GM18873 (cell line): ENCODE data around the gene TANC2.

Source experiments
- ATAC-seq: cut with Tn5 transposase; IDR thresholded peaks from one replicate; pipeline ENCODE4 v1.9.1; 2021; ENCODE audit warnings: mild to moderate bottlenecking, moderate library complexity, moderate number of reproducible peaks; ENCODE audit not compliant: unreplicated experiment, low FRiP score

Gene TANC2

DNA sequence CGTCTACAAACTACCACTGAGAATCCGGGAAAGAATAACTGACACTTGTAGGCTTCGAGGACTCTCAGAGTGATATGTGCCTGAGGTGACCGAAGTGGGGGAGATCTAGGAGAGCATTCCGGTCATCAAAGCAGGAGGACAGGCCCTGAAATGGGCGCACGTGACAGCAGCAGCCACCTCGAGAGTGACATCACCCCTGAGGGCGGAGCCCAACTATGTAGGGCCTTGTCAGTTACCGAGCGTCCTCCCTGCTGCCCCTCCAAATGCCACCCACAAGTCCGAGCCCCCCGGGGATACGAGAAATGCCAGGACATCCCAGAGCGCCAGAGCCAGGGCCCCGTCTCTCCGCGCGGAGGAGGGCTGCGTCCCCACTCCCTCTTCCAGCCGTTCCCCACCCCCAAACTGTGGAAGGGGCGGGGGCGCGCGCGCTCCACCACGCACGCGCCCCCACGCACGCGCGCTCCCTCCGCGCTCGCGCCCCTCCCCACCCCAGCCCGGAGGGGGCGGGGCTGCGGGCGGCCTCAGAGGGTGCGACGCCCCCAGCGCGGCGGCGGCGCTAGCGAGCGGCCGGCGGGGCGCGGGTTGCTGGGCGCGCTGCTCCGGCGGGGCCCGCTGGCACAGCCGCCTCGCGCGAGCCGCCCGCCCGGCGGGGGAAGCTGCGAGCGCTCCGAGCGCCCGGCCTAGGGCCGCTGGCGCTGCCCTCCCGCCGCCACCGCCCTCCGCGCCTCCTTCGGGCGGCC is at the start of gene TANC2:
TANC2 (plus strand) TSS at position 550 of the 740 bp plus-strand sequence. CDS start 43,325 bp downstream, outside the sequence.
- ATAC-seq: peak; percentile 42

DNA sequence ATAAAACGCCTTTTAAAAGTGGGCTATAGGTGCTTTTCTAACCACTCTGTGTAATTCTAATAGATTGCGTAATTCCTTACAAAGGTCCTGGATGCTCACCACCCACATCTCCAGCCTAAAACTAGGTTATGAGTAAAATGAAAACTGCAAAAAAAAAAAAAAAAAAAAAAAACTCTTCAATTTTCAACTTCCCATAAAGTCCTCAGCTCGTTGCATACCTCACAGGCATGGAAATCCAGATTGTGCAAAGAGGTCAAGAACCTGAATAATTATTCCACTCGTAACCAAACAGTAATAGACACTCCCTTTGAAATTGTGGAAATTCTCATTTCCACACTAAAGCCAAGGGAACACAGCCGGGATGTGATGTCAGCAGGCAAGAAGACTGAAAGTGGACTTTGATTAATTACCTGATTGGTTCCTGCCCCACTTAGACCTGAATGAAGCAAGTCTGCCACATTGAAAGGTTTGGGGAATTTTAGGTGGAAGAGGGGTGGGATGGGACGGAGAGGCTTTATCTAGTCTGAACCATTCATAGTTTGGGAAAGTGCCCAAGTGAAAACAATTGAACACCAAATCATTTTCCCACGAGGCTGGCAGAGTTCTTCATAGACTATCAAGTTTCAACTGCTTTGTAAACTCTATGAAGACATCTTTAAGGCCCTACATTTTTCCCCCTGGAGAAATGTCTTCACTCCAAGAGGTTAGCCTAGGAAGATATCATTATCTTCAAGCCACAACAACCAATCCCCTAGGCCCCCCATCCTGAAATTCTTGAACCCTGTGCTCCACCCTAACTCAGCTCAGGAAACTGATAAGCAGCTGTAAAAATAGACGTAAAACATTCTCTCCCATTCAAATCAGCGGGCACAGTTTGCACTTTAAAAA is 49.1 kb upstream of the TANC2 start:
- no peak for ATAC-seq

DNA sequence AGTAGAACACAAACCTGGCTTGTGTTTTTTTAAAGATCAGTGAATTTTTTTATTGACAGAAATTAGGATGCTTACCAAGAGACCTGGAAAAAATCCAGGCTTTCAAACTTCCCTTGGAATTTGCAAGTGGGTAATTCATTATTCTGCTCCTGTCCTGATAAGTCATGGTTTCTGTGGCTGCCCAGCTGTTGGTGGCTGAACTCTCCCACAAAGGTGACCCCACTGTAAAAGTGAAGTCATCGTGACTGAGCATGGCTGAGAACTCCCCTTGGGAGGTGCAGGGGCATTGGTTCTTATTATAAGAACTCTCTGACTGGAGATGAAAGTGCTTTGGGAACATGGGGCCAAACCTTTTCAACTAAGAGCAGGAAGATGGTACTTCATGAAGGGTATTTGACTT is 46.6 kb upstream of the TANC2 start:
- no peak for ATAC-seq

DNA sequence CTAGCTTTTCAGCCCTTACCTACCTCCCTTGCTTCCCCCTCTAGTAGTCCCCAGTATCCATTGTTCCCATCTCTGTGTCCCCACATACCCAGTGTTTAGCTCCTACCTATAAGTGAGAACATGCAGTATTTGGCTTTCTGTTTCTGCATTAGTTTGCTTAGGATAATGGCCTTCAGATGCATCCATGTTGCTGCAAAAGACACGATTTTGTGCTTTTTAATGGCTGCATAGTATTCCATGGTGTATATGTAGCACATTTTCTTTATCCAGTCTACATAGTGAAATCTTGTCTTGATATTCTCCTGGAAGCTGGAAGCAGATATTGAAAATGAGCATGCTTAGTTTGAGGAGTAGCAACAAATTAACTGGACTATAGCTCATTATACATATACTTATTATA is 45.7 kb upstream of the TANC2 start:
- no peak for ATAC-seq

DNA sequence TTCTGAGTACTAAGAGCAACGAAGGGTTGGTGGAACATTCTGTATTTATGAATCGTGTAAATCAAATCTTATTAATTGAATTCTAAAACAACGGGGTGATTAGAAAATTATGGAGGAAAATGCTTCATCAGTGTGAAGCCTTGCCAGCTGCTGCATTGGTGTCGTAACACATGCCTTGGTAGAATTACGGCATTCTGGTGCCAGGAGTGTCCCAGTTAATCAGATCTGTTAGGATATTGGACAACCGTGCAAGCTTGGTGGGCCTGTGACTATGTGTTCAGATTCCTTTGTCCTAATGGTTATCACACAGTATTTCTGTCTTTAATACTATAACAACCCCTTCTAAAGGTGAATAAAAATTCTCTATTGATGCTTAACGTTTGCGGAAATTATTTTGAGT is 44.2 kb upstream of the TANC2 start:
- no peak for ATAC-seq

DNA sequence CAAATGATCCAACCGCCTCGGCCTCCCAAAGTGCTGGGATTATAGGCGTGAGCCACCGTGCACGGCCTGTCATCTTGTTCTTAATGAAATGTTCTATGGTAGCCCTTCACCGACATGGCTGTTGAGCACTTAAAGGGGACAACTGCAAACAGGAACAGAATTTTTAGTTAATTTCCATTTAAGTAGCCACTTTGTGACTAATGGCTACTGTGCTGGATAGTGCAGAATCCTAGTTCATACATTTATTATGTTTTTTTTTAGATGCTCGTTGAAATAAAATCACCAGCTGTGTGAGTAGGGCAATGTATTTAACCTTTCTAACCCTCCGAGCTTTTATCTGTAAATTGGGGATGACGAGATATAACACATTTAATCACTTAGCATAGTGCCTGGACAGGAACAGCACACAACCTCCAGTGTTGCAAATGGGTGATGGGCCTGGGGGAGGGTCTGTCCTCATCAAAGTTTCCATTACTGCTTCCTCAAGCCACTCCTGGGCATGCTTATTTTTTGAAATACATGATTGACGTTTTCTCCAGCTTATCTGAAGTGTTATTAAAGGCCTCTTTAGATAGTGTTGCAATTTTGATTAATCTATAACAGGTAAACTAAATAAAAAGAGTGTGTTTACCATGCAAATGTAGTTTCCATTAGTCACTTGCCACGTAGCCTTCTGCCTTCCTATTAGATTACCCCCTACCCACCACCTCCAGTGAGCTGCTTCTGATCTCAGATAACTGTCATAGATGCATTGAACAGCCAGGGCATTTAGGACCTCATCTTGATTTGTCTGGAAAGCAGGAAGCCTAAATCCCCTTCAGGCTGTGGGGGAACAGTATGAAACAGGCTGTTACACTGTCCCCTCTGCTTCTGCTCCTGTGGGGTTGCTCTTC is 42.5 kb upstream of the TANC2 start:
- ATAC-seq: no peak

DNA sequence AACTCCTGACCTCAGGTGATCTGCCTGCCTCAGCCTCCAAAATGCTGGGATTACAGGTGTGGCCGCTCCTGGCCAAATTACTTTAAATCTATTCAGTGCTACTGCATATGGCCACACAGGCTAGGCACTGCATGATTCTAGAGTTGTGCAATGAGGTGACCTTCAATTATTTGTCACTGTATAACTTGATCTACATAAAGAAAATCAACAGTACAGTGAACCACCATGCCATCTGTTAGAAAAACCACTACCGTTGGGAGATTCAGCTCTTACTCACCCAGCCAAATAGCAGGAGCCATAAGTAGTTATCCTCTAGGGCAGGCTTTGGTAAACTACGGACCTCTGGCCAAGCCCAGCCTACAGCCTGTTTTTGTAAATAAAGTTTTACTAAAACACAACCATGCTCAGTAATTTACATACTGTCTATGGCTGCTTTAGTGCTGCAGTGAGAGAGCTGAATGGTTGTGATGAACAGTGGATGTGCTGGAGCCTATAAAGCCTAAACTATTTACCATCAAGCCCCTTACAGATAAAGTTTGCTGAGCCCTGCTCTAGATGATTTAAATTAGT is 40.7 kb upstream of the TANC2 start:
- no peak for ATAC-seq

DNA sequence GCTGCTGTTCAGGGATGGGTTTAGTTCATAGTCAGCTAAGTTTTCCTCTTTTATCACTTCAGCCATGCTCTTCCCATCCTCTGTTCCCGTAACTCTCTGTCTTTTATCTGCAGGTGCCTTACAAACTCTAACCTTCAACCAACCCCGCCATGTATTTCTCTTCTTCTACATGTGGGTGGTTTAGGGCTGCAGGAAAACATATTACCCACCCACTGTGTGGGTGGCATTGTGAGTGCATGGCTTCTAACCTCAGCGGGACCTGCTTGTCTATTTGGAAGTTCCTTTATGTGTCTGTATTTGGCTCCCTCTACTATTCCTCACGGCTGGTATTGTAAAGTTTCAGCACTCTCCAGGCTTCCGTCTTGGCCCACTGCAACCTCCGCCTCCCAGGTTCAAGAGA is 39.0 kb upstream of the TANC2 start:
- no peak for ATAC-seq

DNA sequence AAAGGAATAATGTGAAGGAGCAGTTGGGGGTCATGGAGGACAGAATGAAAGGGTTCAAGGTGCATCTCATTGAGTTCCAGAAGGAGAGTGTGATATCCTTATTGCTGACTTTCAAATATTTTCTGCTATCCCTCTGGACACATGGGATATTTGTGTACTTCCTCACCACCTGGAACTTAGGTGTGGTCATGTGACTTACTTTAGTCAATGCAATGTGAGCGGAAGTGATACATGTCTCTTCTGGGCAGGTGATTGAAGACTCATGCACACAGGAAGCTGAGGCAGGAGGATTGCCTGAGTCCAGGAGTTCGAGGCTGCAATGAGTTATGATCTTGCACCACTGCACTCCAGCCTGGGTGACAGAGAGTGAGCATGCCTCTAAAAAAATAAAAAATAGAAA is 36.7 kb upstream of the TANC2 start:
- no peak for ATAC-seq

DNA sequence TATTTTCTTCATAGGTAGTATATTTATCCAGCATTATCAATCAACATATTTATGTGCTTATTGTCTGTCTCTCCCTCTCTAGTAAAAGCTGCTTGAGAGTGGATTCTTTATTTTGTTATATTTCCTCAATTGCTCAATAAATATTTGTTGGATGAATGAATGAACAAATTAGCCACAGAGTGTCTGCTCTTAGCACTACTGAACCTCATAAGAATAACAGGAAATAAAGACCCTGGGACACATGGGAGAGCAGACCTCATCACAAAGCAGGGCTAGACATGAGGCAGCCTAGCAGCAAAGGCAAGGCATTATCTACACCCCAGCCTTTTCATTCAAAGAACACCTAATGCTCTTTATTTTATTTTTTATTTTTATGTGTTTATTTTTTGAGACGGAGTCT is 34.9 kb upstream of the TANC2 start:
- no peak for ATAC-seq

DNA sequence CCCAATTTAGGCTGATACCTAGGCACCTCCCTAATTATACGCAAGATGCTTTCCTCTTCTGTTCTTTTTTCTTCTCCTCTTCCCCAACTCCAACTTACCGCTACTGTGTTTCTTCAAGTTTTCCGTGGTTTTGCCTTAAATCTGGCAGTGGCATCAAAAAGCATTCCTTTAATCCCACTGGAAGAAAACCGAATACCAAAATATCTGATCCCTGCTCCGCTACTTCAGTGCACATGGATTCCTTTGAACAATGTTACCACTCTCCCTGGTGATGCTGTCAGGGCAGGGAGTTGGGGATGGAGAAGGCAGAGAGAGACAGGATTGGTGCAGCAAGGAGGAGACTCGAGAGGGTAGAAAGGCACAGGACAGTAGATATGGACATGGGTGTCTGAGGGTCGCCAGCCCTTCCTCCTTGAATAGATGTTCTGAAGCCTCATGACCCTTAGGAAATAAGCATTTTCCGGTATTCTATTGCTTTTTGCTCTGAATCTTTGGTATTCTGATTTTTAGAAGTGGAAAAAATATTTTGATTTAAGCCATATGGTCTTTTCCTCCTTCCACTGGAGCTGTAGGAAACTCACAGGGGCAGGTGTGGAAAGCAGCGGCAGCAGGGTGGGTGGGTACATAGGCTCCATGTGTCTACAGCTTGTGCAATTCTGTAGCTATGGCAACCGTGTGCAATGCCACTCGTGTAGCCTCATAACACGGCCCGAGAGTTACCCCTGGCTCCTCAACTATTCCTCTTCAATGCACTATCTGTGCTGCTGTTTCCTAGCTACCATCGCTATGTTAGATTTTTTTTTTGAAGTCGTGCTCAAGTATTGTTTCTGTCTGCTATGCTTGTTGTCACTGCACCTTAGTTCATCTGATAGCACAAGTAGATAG is 32.3 kb upstream of the TANC2 start:
- no peak for ATAC-seq

DNA sequence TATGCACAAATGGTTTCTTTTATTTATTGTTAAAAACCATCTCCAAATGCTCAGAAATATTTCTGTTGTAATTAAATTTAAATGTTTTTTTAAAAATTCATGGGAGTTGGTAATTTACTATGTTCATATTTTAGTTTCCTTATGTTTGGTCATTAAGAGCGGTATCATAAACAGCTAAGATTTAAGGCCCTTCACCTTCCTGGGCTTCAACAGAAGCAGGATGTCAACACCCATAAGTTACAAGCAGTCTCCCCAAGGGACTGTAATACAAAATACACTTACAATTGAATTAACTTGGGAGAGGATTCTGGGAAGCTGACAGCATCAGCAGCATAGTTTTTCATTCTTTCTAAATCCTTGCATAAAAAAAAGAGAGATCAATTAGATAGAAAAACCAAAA is 30.9 kb upstream of the TANC2 start:
- no peak for ATAC-seq

DNA sequence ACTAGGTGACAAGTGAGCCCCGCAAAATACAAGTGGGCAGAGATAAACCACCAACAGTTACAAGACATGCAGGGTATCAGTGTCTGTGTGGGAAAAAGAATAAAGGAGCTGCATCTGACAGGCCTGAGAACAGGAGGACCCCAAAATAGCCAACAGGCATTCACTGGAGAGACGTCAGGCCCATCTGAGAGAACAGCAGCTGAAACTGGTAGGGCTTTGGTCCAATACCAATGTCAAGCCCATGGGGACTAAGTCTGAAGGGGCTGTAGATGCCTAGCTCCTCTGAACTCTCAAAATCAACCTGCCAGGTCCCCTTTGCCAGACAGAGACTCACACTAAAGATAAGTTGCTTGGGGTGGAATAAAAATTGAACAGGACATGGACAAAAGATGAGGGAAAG is 30.5 kb upstream of the TANC2 start:
- no peak for ATAC-seq

DNA sequence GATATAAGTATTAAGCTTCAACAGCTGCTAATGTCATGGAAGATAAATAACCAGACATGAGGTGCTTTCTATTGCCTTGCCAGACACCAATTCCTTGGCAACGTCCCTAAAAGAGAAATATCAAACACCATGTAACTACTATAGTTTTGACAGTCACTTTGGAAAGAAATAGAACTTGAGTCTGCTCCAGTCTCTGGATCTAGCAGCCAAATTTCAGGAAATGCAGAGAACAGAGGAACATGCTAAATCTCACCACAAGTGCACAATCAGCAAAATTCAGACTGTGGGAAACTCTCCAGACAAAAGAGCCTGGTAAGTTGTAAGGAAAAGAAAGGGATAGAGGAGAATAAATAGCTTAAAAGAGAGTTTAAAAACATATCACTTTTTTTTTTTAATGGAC is 28.4 kb upstream of the TANC2 start:
- ATAC-seq: no peak

DNA sequence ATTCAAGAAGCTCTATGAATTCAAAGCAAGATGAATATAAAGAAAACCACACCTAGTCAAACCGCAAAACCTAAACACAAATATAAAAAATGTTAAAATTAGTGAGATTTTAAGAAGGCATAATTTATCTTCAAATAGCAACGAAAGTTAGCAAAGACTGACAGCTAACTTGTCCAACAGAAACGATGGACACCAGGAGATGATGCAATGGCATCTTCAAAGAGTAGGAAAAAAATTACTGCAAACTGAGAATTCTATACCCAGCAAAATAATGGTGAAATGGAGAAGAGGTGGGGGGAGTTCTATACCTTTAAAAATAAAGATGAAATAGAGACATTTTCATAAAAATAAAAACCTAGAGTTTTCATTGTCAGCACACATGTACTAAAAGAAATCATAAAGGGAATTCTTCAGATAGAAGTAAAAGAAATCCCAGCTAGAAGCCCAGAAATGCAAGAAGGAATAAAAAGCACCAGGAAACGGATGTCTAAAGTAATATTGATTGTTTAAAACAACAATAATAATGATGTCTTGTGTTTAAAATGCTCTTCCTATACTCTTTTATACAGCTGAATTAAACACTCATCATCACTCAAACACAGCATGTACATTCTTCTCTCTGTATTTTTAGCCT is 24.6 kb upstream of the TANC2 start:
- ATAC-seq: no peak

DNA sequence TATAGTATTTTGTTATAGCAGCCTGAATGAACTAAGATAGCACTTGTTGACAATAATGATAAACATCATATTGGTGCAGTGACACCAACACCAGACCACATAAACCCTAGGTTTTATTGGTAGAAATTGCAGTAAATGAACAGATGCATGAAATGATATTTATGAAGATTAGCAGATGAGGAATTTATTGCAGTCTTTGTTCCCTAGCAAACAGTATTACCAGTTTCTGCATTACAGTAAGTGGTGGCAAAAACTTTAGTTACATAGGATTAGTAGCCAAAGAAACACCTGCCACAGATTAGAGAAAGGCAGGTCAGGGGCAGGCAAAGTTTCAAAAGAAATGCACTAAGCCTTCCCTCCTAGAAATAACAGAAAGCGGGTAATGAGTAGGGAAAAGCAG is 17.7 kb upstream of the TANC2 start:
- no peak for ATAC-seq

DNA sequence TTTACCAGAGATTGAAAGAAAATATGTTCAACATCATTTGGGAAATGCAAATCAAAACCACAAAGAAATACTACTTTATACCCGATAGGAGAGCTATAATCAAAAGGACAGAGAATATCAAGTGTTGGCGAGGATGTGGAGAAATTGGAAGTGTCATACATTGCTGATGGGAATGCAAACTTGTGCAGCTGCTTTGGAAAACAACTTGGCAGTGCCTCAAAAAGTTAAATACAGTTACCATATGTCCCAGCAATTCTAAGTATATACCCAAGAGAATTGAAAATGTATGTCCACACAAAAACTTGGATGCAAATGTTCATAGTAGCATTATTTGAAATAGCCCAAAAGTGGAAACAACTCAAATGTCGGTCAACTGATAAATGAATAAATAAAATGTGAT is 17.0 kb upstream of the TANC2 start:
- no peak for ATAC-seq

DNA sequence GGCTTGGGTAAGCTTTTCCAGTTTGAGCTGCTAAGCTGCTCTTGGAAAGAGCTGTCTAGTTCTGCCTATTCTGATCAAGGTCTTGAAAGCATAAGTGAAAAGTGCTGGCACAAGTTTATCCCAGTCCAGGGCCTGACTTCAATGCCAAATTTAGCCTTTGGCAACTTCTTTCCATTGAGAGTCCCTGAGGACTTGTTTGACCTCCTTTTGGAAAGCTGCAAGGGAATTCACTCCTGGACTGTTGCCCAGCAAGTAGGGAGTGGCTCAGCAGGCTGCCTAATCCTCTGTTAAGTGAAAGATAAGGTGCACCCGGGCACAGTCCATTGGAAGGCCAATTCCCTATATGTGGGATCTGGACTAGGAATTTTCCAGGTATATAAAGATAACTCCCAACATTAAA is 16.0 kb upstream of the TANC2 start:
- ATAC-seq: no peak

DNA sequence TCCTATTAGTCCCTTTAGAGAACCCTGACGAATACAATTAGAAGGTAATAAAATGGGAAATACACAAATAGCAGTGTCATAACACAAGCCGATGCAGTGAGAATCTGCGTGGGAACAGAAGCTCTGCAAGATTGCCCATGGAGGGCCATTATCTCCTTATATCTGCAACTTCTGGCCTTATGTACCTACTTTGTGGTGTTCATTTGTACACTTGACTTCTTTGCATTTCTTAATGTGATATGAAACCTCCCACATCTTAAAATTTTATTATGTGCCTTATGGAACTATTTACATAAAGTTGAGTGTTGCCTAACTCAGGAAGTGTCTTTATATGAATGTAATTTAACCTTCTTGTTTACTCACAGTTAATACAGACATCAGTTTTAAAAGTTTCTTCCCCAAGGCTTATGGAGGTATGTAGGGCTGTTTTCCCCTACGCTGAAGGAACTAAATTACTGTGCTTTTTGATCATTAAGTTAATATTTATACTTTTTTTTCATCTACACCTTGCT is 10.1 kb upstream of the TANC2 start:
- ATAC-seq: no peak
